Neuronal stem cell (in vitro differentiated cells): ENCODE measurements around the gene ZNF529.

Experiments used
- DNase-seq: peaks from one replicate; pipeline ENCODE4 v3.0.0-alpha.2; 2013; ENCODE audit warnings: low spot score
- H2AFZ ChIP-seq: one replicate; pipeline ENCODE4 v1.6.1; 2013; ENCODE audit warnings: mild to moderate bottlenecking, low read length, inconsistent platforms
- H2AK5ac ChIP-seq: 2 replicates; pipeline ENCODE4 v1.6.1; 2013; ENCODE audit warnings: low read depth, mild to moderate bottlenecking, inconsistent platforms, low read length, moderate library complexity, mixed read lengths
- H2BK120ac ChIP-seq: 2 replicates; pipeline ENCODE4 v1.6.1; 2013; ENCODE audit warnings: low read depth, mild to moderate bottlenecking, inconsistent platforms, low read length, moderate library complexity, mixed read lengths
- H2BK12ac ChIP-seq: one replicate; pipeline ENCODE4 v1.6.1; 2013; ENCODE audit warnings: low read length, inconsistent platforms
- H2BK15ac ChIP-seq: 2 replicates; pipeline ENCODE4 v1.6.1; 2013; ENCODE audit warnings: mild to moderate bottlenecking, low read length, inconsistent platforms, mixed read lengths
- H2BK5ac ChIP-seq: one replicate; pipeline ENCODE4 v1.6.1; 2013; ENCODE audit warnings: inconsistent platforms, mild to moderate bottlenecking, low read length, moderate library complexity
- H3K14ac ChIP-seq: one replicate; pipeline ENCODE4 v1.6.1; 2013; ENCODE audit warnings: low read length, inconsistent platforms
- H3K18ac ChIP-seq: 2 replicates; pipeline ENCODE4 v1.6.1; 2013; ENCODE audit warnings: low read length, inconsistent platforms
- H3K23ac ChIP-seq: 2 replicates; pipeline ENCODE4 v1.6.1; 2013; ENCODE audit warnings: low read depth, mild to moderate bottlenecking, mixed read lengths, low read length, inconsistent platforms; ENCODE audit not compliant: poor library complexity
- H3K27ac ChIP-seq: replicated peaks from 3 replicates; pipeline ENCODE4 v1.5.1; 2013; ENCODE audit warnings: low read length, inconsistent platforms
- H3K27me3 ChIP-seq, 3 experiments: 2 replicates each; pipeline ENCODE4 v1.6.1; 2013; ENCODE audit warnings: low read length in 3 of 3, mild to moderate bottlenecking in 2 of 3, inconsistent platforms in 1 of 3, low read depth in 1 of 3, mixed read lengths in 1 of 3, moderate library complexity in 1 of 3; ENCODE audit not compliant: control insufficient read depth in 3 of 3, insufficient read depth in 3 of 3
- H3K36me3 ChIP-seq, 2 donors: replicated peaks in 1 of 2; 2 replicates each; pipeline ENCODE4 v1.6.1; 2013; ENCODE audit warnings: low read length in 2 of 2; ENCODE audit not compliant: control insufficient read depth in 2 of 2, insufficient read depth in 2 of 2
- H3K4ac ChIP-seq: 2 replicates; pipeline ENCODE4 v1.6.1; 2013; ENCODE audit warnings: inconsistent platforms, mild to moderate bottlenecking, low read length, moderate library complexity
- H3K4me1 ChIP-seq, 2 donors: 1 replicate in 1 of 2; 2 replicates in 1 of 2; pipeline ENCODE4 v1.6.1; 2013; ENCODE audit warnings: low read length in 2 of 2, low read depth in 1 of 2; ENCODE audit not compliant: control insufficient read depth in 2 of 2, insufficient read depth in 1 of 2
- H3K4me2 ChIP-seq: one replicate; pipeline ENCODE4 v1.6.1; 2013; ENCODE audit warnings: mild to moderate bottlenecking, low read length, inconsistent platforms; ENCODE audit not compliant: insufficient read depth, poor library complexity, severe bottlenecking
- H3K4me3 ChIP-seq, 2 donors: 2 replicates each; pipeline ENCODE4 v1.5.1; 2013; ENCODE audit warnings: low read length in 2 of 2, mild to moderate bottlenecking in 2 of 2, inconsistent platforms in 1 of 2, moderate library complexity in 1 of 2
- H3K79me1 ChIP-seq: one replicate; pipeline ENCODE4 v1.6.1; 2013; ENCODE audit warnings: low read depth, mild to moderate bottlenecking, inconsistent platforms, low read length, moderate library complexity
- H3K9ac ChIP-seq: one replicate; pipeline ENCODE4 v1.6.1; 2013; ENCODE audit warnings: mild to moderate bottlenecking, low read depth, low read length, inconsistent platforms; ENCODE audit not compliant: poor library complexity
- H3K9me3 ChIP-seq, 2 donors: replicated peaks in 1 of 2; 2 replicates each; pipeline versions ENCODE3 to v1.6.1; 2013; ENCODE audit warnings: low read length in 2 of 2, mild to moderate bottlenecking in 2 of 2, inconsistent platforms in 1 of 2, low read depth in 1 of 2, mixed read lengths in 1 of 2, moderate library complexity in 1 of 2; ENCODE audit not compliant: control insufficient read depth in 2 of 2, insufficient read depth in 1 of 2
- H4K8ac ChIP-seq: one replicate; pipeline ENCODE4 v1.6.1; 2013; ENCODE audit warnings: low read depth, mild to moderate bottlenecking, inconsistent platforms, low read length, moderate library complexity
- H4K91ac ChIP-seq: one replicate; pipeline ENCODE4 v1.6.1; 2013; ENCODE audit warnings: low read length, low read depth, mild to moderate bottlenecking, inconsistent platforms; ENCODE audit not compliant: poor library complexity
- WGBS, 2 donors: extraction: QIAGEN DNeasy Blood & Tissue Kit; methylation state at CpG; one replicate each; pipeline ENCODE4 v1.1.7; 2013; ENCODE audit warnings: missing lambda C conversion rate in 2 of 2, mixed read lengths in 1 of 2; ENCODE audit not compliant: insufficient read length in 2 of 2, insufficient replicate concordance in 1 of 2; ENCODE audit errors: extremely low coverage in 2 of 2; 5-methylcytosine and 5-hydroxymethylcytosine counted together

Gene ZNF529

GRCh38 chr19:36574741-36575140, 1.6 kb upstream of the ZNF529 start:
- peaks cover 0 to 62% of the 10 kb centered on the region in 2 donors for H3K9me3 ChIP-seq
- H2AK5ac ChIP-seq, result no peak overlapping the region
- DNase-seq, result no peak
- peaks cover 13 to 64% of the 10 kb centered on the region in 2 donors for H3K36me3 ChIP-seq
- no peak overlapping the region for H3K14ac ChIP-seq
- H4K91ac ChIP-seq, result no peak overlapping the region
- no peak overlapping the region for H2AFZ ChIP-seq
- no peak overlapping the region for H3K23ac ChIP-seq
- H2BK15ac ChIP-seq, result no peak overlapping the region
- no peak overlapping the region for H3K4me2 ChIP-seq
- no peak overlapping the region for H2BK5ac ChIP-seq
- no peaks in the 10 kb centered on the region for H3K27me3 ChIP-seq
- H3K4me1 ChIP-seq, result peaks cover 3 to 6% of the 10 kb centered on the region in 2 donors
- H3K27ac ChIP-seq, result no peak overlapping the region
- peak overlapping the region in 1 of 2 donors; percentile 71 for H3K4me3 ChIP-seq
- H3K9ac ChIP-seq, result no peak overlapping the region
- H4K8ac ChIP-seq, result no peak overlapping the region
- peaks cover 4% of the 10 kb centered on the region for H3K79me1 ChIP-seq
- no peak overlapping the region for H3K4ac ChIP-seq
- H3K18ac ChIP-seq, result no peak overlapping the region
- H2BK12ac ChIP-seq, result no peak overlapping the region
- no peak overlapping the region for H2BK120ac ChIP-seq
- WGBS, 2 donors, result no CpG with 5 or more reads among the region's 2 CpGs

GRCh38 chr19:36573895-36574720, 1.0 kb upstream of the ZNF529 start:
- H4K8ac ChIP-seq, result no peak overlapping the region
- peak overlapping the region; percentile 86 for H3K9ac ChIP-seq

DNA sequence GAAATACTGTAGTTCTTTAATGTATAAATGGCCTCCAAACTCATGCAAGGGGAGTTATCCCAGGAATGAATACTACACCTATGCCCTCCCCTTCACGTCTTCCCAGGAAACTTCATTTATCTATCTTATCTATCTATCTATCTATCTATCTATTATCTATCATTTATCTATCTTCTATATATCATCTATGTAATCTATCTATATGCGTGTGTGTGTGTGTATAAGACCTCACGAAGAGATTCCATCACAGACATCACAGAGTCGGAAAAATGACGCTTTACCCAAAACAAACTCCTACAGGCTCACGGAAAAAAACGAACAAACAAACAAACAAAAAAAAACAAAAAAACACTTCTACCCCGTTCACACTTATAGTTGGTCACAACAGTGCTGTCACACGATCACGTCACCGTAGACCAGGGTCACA, 486 bp downstream of the ZNF529 start:
- peak overlapping the region; percentile 86 for H3K18ac ChIP-seq
- peaks cover 3 to 6% of the 10 kb centered on the region in 2 donors for H3K4me1 ChIP-seq
- peaks cover 0 to 63% of the 10 kb centered on the region in 2 donors for H3K9me3 ChIP-seq
- H2BK12ac ChIP-seq, result no peak overlapping the region
- no peaks in the 10 kb centered on the region for H3K27me3 ChIP-seq
- no peak overlapping the region for H4K8ac ChIP-seq
- H3K4ac ChIP-seq, result no peak overlapping the region
- peak overlapping the region; percentile 96 for H2AFZ ChIP-seq
- no CpG with 5 or more reads among the region's 11 CpGs for whole genome bisulfite sequencing, 2 donors
- peaks cover 9 to 65% of the 10 kb centered on the region in 2 donors for H3K36me3 ChIP-seq
- H2BK120ac ChIP-seq, result no peak overlapping the region
- no peak overlapping the region for H3K27ac ChIP-seq
- peak overlapping the region; percentile 71 to 99 for H3K4me3 ChIP-seq
- peaks cover 4% of the 10 kb centered on the region for H3K79me1 ChIP-seq
- H2BK5ac ChIP-seq, result no peak overlapping the region
- no peak overlapping the region for H2BK15ac ChIP-seq
- H3K9ac ChIP-seq, result peak overlapping the region; percentile 96
- no peak overlapping the region for H3K14ac ChIP-seq
- no peak overlapping the region for H4K91ac ChIP-seq
- H2AK5ac ChIP-seq, result no peak overlapping the region
- no peak for DNase-seq
- peak overlapping the region; percentile 45 for H3K4me2 ChIP-seq
- H3K23ac ChIP-seq, result peak overlapping the region; percentile 32

More at GRCh38 chr19:36573895-36574720, 1.0 kb upstream of the ZNF529 start:
- no peak overlapping the region for H2BK120ac ChIP-seq
- H2BK12ac ChIP-seq, result no peak overlapping the region
- H3K9me3 ChIP-seq, result peaks cover 0 to 62% of the 10 kb centered on the region in 2 donors
- DNase-seq, result no peak
- peak overlapping the region; percentile 95 for H3K18ac ChIP-seq
- H3K4me2 ChIP-seq, result peak overlapping the region; percentile 80
- H3K23ac ChIP-seq, result peak overlapping the region; percentile 32
- peak overlapping the region; percentile 81 for H2AK5ac ChIP-seq
- no peak overlapping the region for H2BK15ac ChIP-seq
- no CpG with 5 or more reads among the region's 18 CpGs for WGBS, 2 donors
- no peak overlapping the region for H3K4ac ChIP-seq
- peak overlapping the region; percentile 71 to 99 for H3K4me3 ChIP-seq
- no peak overlapping the region for H4K91ac ChIP-seq
- H2BK5ac ChIP-seq, result peak overlapping the region; percentile 93
- H3K36me3 ChIP-seq, result peaks cover 11 to 64% of the 10 kb centered on the region in 2 donors
- H3K79me1 ChIP-seq, result peaks cover 4% of the 10 kb centered on the region
- peak overlapping the region; percentile 49 for H3K27ac ChIP-seq
- H3K14ac ChIP-seq, result peak overlapping the region; percentile 71
- peak overlapping the region; percentile 96 for H2AFZ ChIP-seq
- H3K27me3 ChIP-seq, result no peaks in the 10 kb centered on the region
- peaks cover 3 to 6% of the 10 kb centered on the region in 2 donors for H3K4me1 ChIP-seq

DNA sequence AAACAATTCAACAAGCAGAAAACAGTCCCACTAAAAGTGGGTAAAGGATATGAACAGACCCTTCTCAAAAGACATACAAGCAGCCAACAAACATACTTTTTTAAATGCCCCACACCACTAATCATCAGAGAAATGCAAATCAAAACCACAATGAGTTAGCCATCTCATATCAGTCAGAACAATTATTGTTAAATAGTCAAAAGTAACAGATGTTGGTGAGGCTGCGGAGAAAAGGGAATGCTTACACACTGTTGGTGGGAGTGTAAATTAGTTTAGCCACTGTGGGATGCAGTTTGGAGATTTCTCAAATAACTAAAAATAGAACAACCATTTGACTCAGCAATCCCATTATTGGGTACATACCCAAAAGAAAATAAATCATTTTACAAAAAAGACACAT, 8.7 kb downstream of the ZNF529 start:
- Histone ChIP-seq H2AFZ (no peak overlapping the region), H3K79me1 (peaks cover 2% of the 10 kb centered on the region), H3K27me3 (no peaks in the 10 kb centered on the region), H3K14ac (no peak overlapping the region), H2AK5ac (no peak overlapping the region), H3K27ac (no peak overlapping the region), H3K23ac (no peak overlapping the region), H3K4ac (no peak overlapping the region), H3K4me3 (no peak overlapping the region), H4K8ac (no peak overlapping the region), H3K9me3 (peaks cover 17 to 85% of the 10 kb centered on the region in 2 donors), H3K18ac (no peak overlapping the region), H2BK15ac (no peak overlapping the region), H3K4me1 (no peaks in the 10 kb centered on the region), H4K91ac (no peak overlapping the region), H3K9ac (no peak overlapping the region), H3K4me2 (no peak overlapping the region), H3K36me3 (peaks cover 11 to 38% of the 10 kb centered on the region in 2 donors), H2BK12ac (no peak overlapping the region), H2BK120ac (no peak overlapping the region), H2BK5ac (no peak overlapping the region)
- no CpG with 5 or more reads among the region's 1 CpG for WGBS, 2 donors
- DNase-seq, result no peak
